CD14-positive monocyte (primary cell): ENCODE data around the gene DTX4. TPM values are rescaled to one million over a fixed set of nuclear protein-coding genes. Genes with fewer than 3 reads are reported as not detected.
A peak's percentile ranks its signal among the peaks of the same experiment; 100 is the strongest.

Experiments used
- DNase-seq, 3 donors: peaks; one replicate each; pipeline ENCODE4 v3.0.0-alpha.2; 2011 to 2022
- H2AFZ ChIP-seq: 2 replicates; pipeline ENCODE4 v1.6.0; 2012; ENCODE audit warnings: mild to moderate bottlenecking, low read depth, low read length, inconsistent platforms; ENCODE audit not compliant: insufficient read depth, poor library complexity, severe bottlenecking
- H3K27ac ChIP-seq, 2 donors: 1 replicate in 1 of 2; 2 replicates in 1 of 2; pipeline ENCODE4 v1.5.1; 2012 to 2013; ENCODE audit warnings: low read length in 2 of 2, control low read depth in 1 of 2, inconsistent platforms in 1 of 2, low read depth in 1 of 2, mild to moderate bottlenecking in 1 of 2
- H3K27me3 ChIP-seq, 2 donors: one replicate each; pipeline versions ENCODE4 v1.6.0 to v1.6.1; 2011 to 2013; ENCODE audit warnings: low read length in 2 of 2; ENCODE audit not compliant: control insufficient read depth in 2 of 2, insufficient read depth in 2 of 2
- H3K36me3 ChIP-seq, 2 donors: replicated peaks in 1 of 2; 1 replicate in 1 of 2; 2 replicates in 1 of 2; pipeline versions ENCODE4 v1.5.1 to v1.6.1; 2012 to 2013; ENCODE audit warnings: low read length in 2 of 2, control low read depth in 1 of 2, inconsistent platforms in 1 of 2, mild to moderate bottlenecking in 1 of 2; ENCODE audit not compliant: insufficient read depth in 2 of 2, control insufficient read depth in 1 of 2
- H3K4me1 ChIP-seq, 2 donors: 1 replicate in 1 of 2; 2 replicates in 1 of 2; pipeline versions ENCODE4 v1.5.1 to v1.6.1; 2012 to 2013; ENCODE audit warnings: low read length in 2 of 2, control low read depth in 1 of 2, inconsistent platforms in 1 of 2, mild to moderate bottlenecking in 1 of 2, moderate library complexity in 1 of 2; ENCODE audit not compliant: insufficient read depth in 2 of 2, control insufficient read depth in 1 of 2
- H3K4me2 ChIP-seq: replicated peaks from 2 replicates; pipeline ENCODE3; 2012; ENCODE audit warnings: low read length, moderate library complexity, mild to moderate bottlenecking; ENCODE audit not compliant: poor library complexity, severe bottlenecking; ENCODE audit errors: extremely low read depth
- H3K4me3 ChIP-seq, 3 experiments: fragments of 200-600 bp in 1 of 3; sonication (generic) in 1 of 3; replicated peaks in 1 of 3; 1 replicate in 2 of 3; 2 replicates in 1 of 3; pipeline ENCODE4 v1.5.1; 2011 to 2013; ENCODE audit warnings: low read length in 3 of 3, mild to moderate bottlenecking in 3 of 3, control low read depth in 2 of 3, low read depth in 2 of 3, inconsistent platforms in 1 of 3, moderate library complexity in 1 of 3
- H3K79me2 ChIP-seq: 2 replicates; pipeline ENCODE4 v1.6.0; 2012; ENCODE audit warnings: mild to moderate bottlenecking, control low read depth, inconsistent platforms, low read length, moderate library complexity; ENCODE audit not compliant: insufficient read depth
- H3K9ac ChIP-seq: 2 replicates; pipeline ENCODE4 v1.6.0; 2017; ENCODE audit warnings: low read length, mild to moderate bottlenecking; ENCODE audit not compliant: insufficient read depth, poor library complexity, severe bottlenecking
- H3K9me3 ChIP-seq, 2 donors: replicated peaks in 1 of 2; 1 replicate in 1 of 2; 2 replicates in 1 of 2; pipeline versions ENCODE4 v1.5.1 to v1.6.1; 2012 to 2013; ENCODE audit warnings: low read length in 2 of 2, control low read depth in 1 of 2; ENCODE audit not compliant: control insufficient read depth in 1 of 2, insufficient read depth in 1 of 2
- H4K20me1 ChIP-seq: 2 replicates; pipeline ENCODE4 v1.6.0; 2012; ENCODE audit warnings: mild to moderate bottlenecking, low read length, control low read depth, moderate library complexity; ENCODE audit not compliant: insufficient read depth
- H3K27ac Mint-ChIP-seq, 7 donors: one replicate each; pipeline ENCODE4 v1.8.0; 2020; ENCODE audit warnings: mild to moderate bottlenecking in 7 of 7, mixed read lengths in 7 of 7, moderate library complexity in 6 of 7, inconsistent platforms in 2 of 7
- H3K27me3 Mint-ChIP-seq, 3 donors: one replicate each; pipeline ENCODE4 v1.8.0; 2021 to 2022; ENCODE audit warnings: low read depth in 3 of 3, mild to moderate bottlenecking in 3 of 3, mixed read lengths in 3 of 3, moderate library complexity in 3 of 3, inconsistent platforms in 1 of 3
- H3K36me3 Mint-ChIP-seq, 2 donors: one replicate each; pipeline ENCODE4 v1.8.0; 2020; ENCODE audit warnings: mixed read lengths in 2 of 2, inconsistent platforms in 1 of 2, mild to moderate bottlenecking in 1 of 2
- H3K4me1 Mint-ChIP-seq: one replicate; pipeline ENCODE4 v1.8.0; 2020; ENCODE audit warnings: mild to moderate bottlenecking, mixed read lengths
- H3K4me3 Mint-ChIP-seq, 2 donors: one replicate each; pipeline ENCODE4 v1.8.0; 2020; ENCODE audit warnings: mild to moderate bottlenecking in 2 of 2, mixed read lengths in 2 of 2, moderate library complexity in 1 of 2
- H3K9me3 Mint-ChIP-seq, 7 donors: one replicate each; pipeline ENCODE4 v1.8.0; 2020 to 2022; ENCODE audit warnings: mixed read lengths in 7 of 7, mild to moderate bottlenecking in 6 of 7, moderate library complexity in 6 of 7, inconsistent platforms in 2 of 7
- WGBS: methylation state at CpG from one replicate; pipeline ENCODE4 v1.1.5; 2013; ENCODE audit warnings: missing lambda C conversion rate; ENCODE audit not compliant: insufficient coverage; 5-methylcytosine and 5-hydroxymethylcytosine counted together
- intact Hi-C, 2 donors: fragments of 100-400 bp; cut with micrococcal nuclease; formaldehyde crosslinking; loops; one replicate each; pipeline versions ENCODE4 v1.15.0 to v1.15.1; 2023
- polyA plus RNA-seq, 3 donors: library from polyadenylated mRNA; depleted of rRNA in 1 of 3; unstranded in 2 of 3; stranded (reverse) in 1 of 3; fragments of 300-500 nt in 2 of 3; fragments of >200 nt in 1 of 3; fragmentation: Illumina TruSeq in 2 of 3; gene quantifications; 1 replicate in 2 of 3; 2 replicates in 1 of 3; pipeline ENCODE4 v1.2.3, GENCODE V29; 2012 to 2021
- TF ChIP-seq, protein P1 (sequence below): fragments of 200-600 bp; IDR thresholded peaks from one replicate; pipeline ENCODE4 v1.8.0; 2022; ENCODE audit warnings: antibody characterized with exemption, mild to moderate bottlenecking

DTX4 gene
- polyA plus RNA-seq, 3 donors = 0.96 to 1.9 (median 1.1) TPM

- no peak for DNase-seq
- H3K4me2 ChIP-seq = no peak overlapping the region
- H3K9ac ChIP-seq = no peak overlapping the region
- H4K20me1 ChIP-seq = peaks cover 16% of the 10 kb centered on the region
- H3K4me1 ChIP-seq = peaks cover 8% of the 10 kb centered on the region in 2 donors
- H2AFZ ChIP-seq = no peak overlapping the region
- peaks cover 0 to 54% of the 10 kb centered on the region in 2 donors for H3K36me3 ChIP-seq
- TF ChIP-seq, protein P1, sequence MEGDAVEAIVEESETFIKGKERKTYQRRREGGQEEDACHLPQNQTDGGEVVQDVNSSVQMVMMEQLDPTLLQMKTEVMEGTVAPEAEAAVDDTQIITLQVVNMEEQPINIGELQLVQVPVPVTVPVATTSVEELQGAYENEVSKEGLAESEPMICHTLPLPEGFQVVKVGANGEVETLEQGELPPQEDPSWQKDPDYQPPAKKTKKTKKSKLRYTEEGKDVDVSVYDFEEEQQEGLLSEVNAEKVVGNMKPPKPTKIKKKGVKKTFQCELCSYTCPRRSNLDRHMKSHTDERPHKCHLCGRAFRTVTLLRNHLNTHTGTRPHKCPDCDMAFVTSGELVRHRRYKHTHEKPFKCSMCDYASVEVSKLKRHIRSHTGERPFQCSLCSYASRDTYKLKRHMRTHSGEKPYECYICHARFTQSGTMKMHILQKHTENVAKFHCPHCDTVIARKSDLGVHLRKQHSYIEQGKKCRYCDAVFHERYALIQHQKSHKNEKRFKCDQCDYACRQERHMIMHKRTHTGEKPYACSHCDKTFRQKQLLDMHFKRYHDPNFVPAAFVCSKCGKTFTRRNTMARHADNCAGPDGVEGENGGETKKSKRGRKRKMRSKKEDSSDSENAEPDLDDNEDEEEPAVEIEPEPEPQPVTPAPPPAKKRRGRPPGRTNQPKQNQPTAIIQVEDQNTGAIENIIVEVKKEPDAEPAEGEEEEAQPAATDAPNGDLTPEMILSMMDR = no peak
- Mint-ChIP-seq H3K36me3 (peaks cover 58 to 59% of the 10 kb centered on the region in 2 donors), H3K27me3 (peaks cover 0 to 4% (median 2%) of the 10 kb centered on the region in 3 donors), H3K4me1 (peaks cover 10% of the 10 kb centered on the region), H3K9me3 (no peaks in the 10 kb centered on the region), H3K4me3 (no peak overlapping the region), H3K27ac (no peak overlapping the region)
- H3K79me2 ChIP-seq = no peaks in the 10 kb centered on the region
- H3K27ac ChIP-seq = no peak overlapping the region
- no peak overlapping the region for H3K4me3 ChIP-seq
- intact Hi-C loops = no loop called here
- no peaks in the 10 kb centered on the region for H3K9me3 ChIP-seq
- 6% methylated on average over 2 of the region's 4 CpGs for WGBS
- no peaks in the 10 kb centered on the region for H3K27me3 ChIP-seq
Observed at GRCh38 chr11:59189986-59190385, 18.1 kb downstream of the DTX4 start.

DNA sequence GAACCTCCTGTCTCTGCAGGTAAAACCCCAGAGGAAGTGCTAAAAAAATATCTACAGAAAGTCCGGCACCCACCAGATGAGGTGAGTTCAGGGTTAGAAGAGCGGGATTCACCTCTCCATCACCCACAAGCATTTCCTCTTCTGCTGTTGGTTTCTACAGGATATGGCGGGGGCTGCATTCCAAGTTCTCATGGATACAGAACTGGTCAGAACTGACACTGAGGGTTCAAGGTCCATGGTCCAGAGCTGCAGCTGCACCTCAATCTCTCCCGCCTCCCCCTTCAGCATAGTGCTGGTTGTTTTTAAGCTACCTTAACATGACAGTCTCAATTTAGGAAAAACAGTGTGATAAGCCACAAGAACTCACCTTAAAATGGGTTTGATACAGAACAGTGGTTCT, 19.2 kb downstream of the DTX4 start:
- no peak for DNase-seq
- no peak overlapping the region for H2AFZ ChIP-seq
- Mint-ChIP-seq H3K4me1 (peaks cover 10% of the 10 kb centered on the region), H3K27me3 (peaks cover 0 to 4% (median under 1%) of the 10 kb centered on the region in 3 donors), H3K36me3 (peaks cover 62 to 65% of the 10 kb centered on the region in 2 donors), H3K4me3 (no peak overlapping the region), H3K27ac (peak overlapping the region in 2 of 7 donors; percentile 8 to 17), H3K9me3 (no peaks in the 10 kb centered on the region)
- H3K4me1 ChIP-seq = peaks cover 8% of the 10 kb centered on the region in 2 donors
- peaks cover 20% of the 10 kb centered on the region for H4K20me1 ChIP-seq
- TF ChIP-seq, protein P1 = no peak
- no peaks in the 10 kb centered on the region for H3K79me2 ChIP-seq
- H3K9ac ChIP-seq = no peak overlapping the region
- H3K4me3 ChIP-seq = no peak overlapping the region
- H3K27ac ChIP-seq = no peak overlapping the region
- 100% methylated on average over 2 of the region's 4 CpGs for WGBS
- intact Hi-C loops = no loop called here
- H3K9me3 ChIP-seq = no peaks in the 10 kb centered on the region
- peaks cover 0 to 54% of the 10 kb centered on the region in 2 donors for H3K36me3 ChIP-seq
- H3K27me3 ChIP-seq = no peaks in the 10 kb centered on the region
- H3K4me2 ChIP-seq = no peak overlapping the region
